GM23338 (cell line): ENCODE data around the gene NFKB1. TPM values are rescaled to one million over a fixed set of nuclear protein-coding genes. Genes with fewer than 3 reads are reported as not detected.

Source experiments
- ATAC-seq: fragments of 200-7000 bp; cut with Tn5 transposase; 3 replicates; pipeline ENCODE4 v1.9.1; 2020
- DNase-seq: peaks from one replicate; pipeline ENCODE4 v3.0.0-alpha.2; 2015; ENCODE audit warnings: low spot score
- H2AFZ ChIP-seq: fragments of 200-600 bp; sonication (generic); 2 replicates; pipeline ENCODE4 v1.8.0; 2016; ENCODE audit warnings: antibody characterized with exemption, mild to moderate bottlenecking, moderate library complexity
- H3F3A ChIP-seq: fragments of 200-600 bp; sonication (generic); replicated peaks from 2 replicates; pipeline ENCODE4 v1.8.0; 2017; ENCODE audit warnings: antibody characterized with exemption, mixed run types, low read depth
- H3K27ac ChIP-seq: fragments of 200-600 bp; sonication (generic); 2 replicates; pipeline ENCODE4 v1.6.1; 2016; ENCODE audit warnings: low read depth
- H3K27me3 ChIP-seq: fragments of 200-600 bp; sonication (generic); 2 replicates; pipeline ENCODE4 v1.8.0; 2016; ENCODE audit warnings: mild to moderate bottlenecking, mixed run types, moderate library complexity; ENCODE audit not compliant: insufficient read depth
- H3K36me3 ChIP-seq: fragments of 200-600 bp; sonication (generic); 2 replicates; pipeline ENCODE4 v1.8.0; 2016; ENCODE audit warnings: mild to moderate bottlenecking; ENCODE audit not compliant: insufficient read depth
- H3K4me1 ChIP-seq: fragments of 200-600 bp; sonication (generic); 2 replicates; pipeline ENCODE4 v1.8.0; 2016; ENCODE audit warnings: mild to moderate bottlenecking, moderate library complexity; ENCODE audit not compliant: insufficient read depth
- H3K4me2 ChIP-seq: fragments of 200-600 bp; sonication (generic); 2 replicates; pipeline ENCODE4 v1.7.1; 2017; ENCODE audit warnings: mixed run types
- H3K4me3 ChIP-seq: fragments of 200-600 bp; sonication (generic); 2 replicates; pipeline ENCODE4 v1.6.1; 2016; ENCODE audit warnings: mixed run types
- H3K79me2 ChIP-seq: fragments of 200-600 bp; sonication (generic); replicated peaks from 2 replicates; pipeline ENCODE4 v1.8.0; 2017; ENCODE audit warnings: mild to moderate bottlenecking; ENCODE audit not compliant: insufficient read depth
- H3K9me2 ChIP-seq: fragments of 200-600 bp; sonication (generic); 2 replicates; pipeline ENCODE4 v1.8.0; 2017; ENCODE audit not compliant: insufficient read depth
- H4K20me1 ChIP-seq: fragments of 200-600 bp; sonication (generic); replicated peaks from 2 replicates; pipeline ENCODE4 v1.8.0; 2017; ENCODE audit warnings: mild to moderate bottlenecking; ENCODE audit not compliant: insufficient read depth
- H3K27ac Mint-ChIP-seq: 2 replicates; pipeline ENCODE4 v1.8.0; 2020; ENCODE audit warnings: inconsistent platforms, mild to moderate bottlenecking, moderate library complexity, mixed read lengths
- H3K27me3 Mint-ChIP-seq: 3 replicates; pipeline ENCODE4 v1.8.0; 2022; ENCODE audit warnings: low read depth, mild to moderate bottlenecking, moderate library complexity, mixed read lengths, inconsistent platforms; ENCODE audit not compliant: insufficient read depth, poor library complexity
- H3K36me3 Mint-ChIP-seq: 3 replicates; pipeline ENCODE4 v1.8.0; 2021; ENCODE audit warnings: low read depth, mild to moderate bottlenecking, inconsistent platforms, moderate library complexity, mixed read lengths
- H3K4me1 Mint-ChIP-seq: 3 replicates; pipeline ENCODE4 v1.8.0; 2020; ENCODE audit warnings: mild to moderate bottlenecking, inconsistent platforms, mixed read lengths
- H3K4me3 Mint-ChIP-seq: 3 replicates; pipeline ENCODE4 v1.8.0; 2021; ENCODE audit warnings: moderate library complexity, mild to moderate bottlenecking, inconsistent platforms, mixed read lengths
- H3K9me3 Mint-ChIP-seq: 3 replicates; pipeline ENCODE4 v1.8.0; 2020; ENCODE audit warnings: moderate library complexity, mild to moderate bottlenecking, inconsistent platforms, mixed read lengths
- CREB1 ChIP-seq: fragments of 250-450 bp; sonication (Bioruptor Pico); IDR thresholded peaks from 2 replicates; pipeline ENCODE4 v1.5.0; 2020; ENCODE audit warnings: low read depth, mild to moderate bottlenecking, moderate library complexity
- ETS1 ChIP-seq: IDR thresholded peaks from 2 replicates; pipeline ENCODE4 v1.6.1; 2016; ENCODE audit warnings: antibody characterized with exemption
- EZH2 ChIP-seq: fragments of 200-600 bp; sonication (generic); IDR thresholded peaks from one replicate; pipeline ENCODE4 v1.8.0; 2017; ENCODE audit warnings: antibody characterized with exemption, mild to moderate bottlenecking, low read depth; ENCODE audit not compliant: unreplicated experiment
- JUNB ChIP-seq: IDR thresholded peaks from one replicate; pipeline ENCODE4 v1.6.1; 2016; ENCODE audit warnings: antibody characterized with exemption; ENCODE audit not compliant: unreplicated experiment
- POLR2AphosphoS5 ChIP-seq: IDR thresholded peaks from 2 replicates; pipeline ENCODE4 v1.6.1; 2016; ENCODE audit warnings: antibody characterized with exemption, low read depth
- STAT1 ChIP-seq: IDR thresholded peaks from one replicate; pipeline ENCODE4 v1.6.1; 2016; ENCODE audit warnings: antibody characterized with exemption; ENCODE audit not compliant: unreplicated experiment
- ZNF331 ChIP-seq: fragments of 250-450 bp; sonication (Bioruptor Pico); IDR thresholded peaks from 2 replicates; pipeline ENCODE4 v1.5.0; 2020; ENCODE audit warnings: low read depth, mild to moderate bottlenecking, moderate library complexity
- ZNF462 ChIP-seq: fragments of 250-450 bp; sonication (Bioruptor Pico); IDR thresholded peaks from 2 replicates; pipeline ENCODE4 v1.5.0; 2020; ENCODE audit warnings: mild to moderate bottlenecking, moderate library complexity
- polyA plus RNA-seq: library from polyadenylated mRNA; unstranded; fragments of >200 nt; fragmentation: Nextera tagmentation; extraction: Ambion mirVana; gene quantifications from 2 replicates; pipeline ENCODE4 v1.2.1, GENCODE V29; 2016
- total RNA-seq: library from RNA; depleted of rRNA; stranded (reverse); fragments of >200 nt; shearing (Covaris generic); gene quantifications from 2 replicates; pipeline ENCODE4 v1.2.3, GENCODE V29; 2014
- TF ChIP-seq, protein P1 (sequence below), 2 experiments: fragments of 200-600 bp in 1 of 2; sonication (generic) in 1 of 2; conservative IDR thresholded peaks; 2 replicates each; pipeline versions ENCODE4 v1.5.1 to v1.6.1; 2016 to 2017; ENCODE audit warnings: antibody characterized with exemption in 2 of 2, low read depth in 2 of 2, mild to moderate bottlenecking in 2 of 2, moderate library complexity in 1 of 2

The NFKB1 gene
- total and polyA plus RNA-seq, 2 experiments from 2014 or later, result 0.82 to 4.6 TPM

DNA sequence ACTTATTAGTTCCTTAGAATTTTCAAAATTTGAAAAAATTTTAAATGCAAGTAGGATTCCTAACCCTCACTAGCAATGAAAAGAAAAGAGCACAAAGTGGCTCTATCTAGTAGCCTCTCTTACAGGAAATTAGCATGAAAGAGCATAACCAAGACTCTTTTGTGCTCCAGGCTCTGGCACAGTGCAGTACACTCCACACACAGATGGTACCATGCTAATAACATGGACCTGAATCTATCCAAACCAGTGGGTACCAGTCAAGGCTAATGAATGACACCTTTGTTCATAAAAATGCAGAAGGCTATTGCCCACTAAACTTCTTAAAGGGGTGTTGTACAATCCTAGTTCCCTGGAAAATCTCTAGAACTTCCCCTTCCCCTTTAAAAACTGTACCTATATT lies 140.6 kb downstream of the NFKB1 start:
- ATAC-seq, result no peak
- H3K9me3 Mint-ChIP-seq, result no peaks in the 10 kb centered on the region
- no peaks in the 10 kb centered on the region for H3K27me3 Mint-ChIP-seq
- Histone ChIP-seq H3K27me3 (no peaks in the 10 kb centered on the region), H3K4me2 (no peak overlapping the region), H3K36me3 (peaks cover 3% of the 10 kb centered on the region; the same call in 1 of the 2 replicates), H3K79me2 (no peaks in the 10 kb centered on the region), H4K20me1 (no peaks in the 10 kb centered on the region), H3K9me2 (no peaks in the 10 kb centered on the region), H3K4me3 (no peak overlapping the region), H3K27ac (no peak overlapping the region), H3F3A (no peaks in the 10 kb centered on the region), H2AFZ (no peak overlapping the region), H3K4me1 (no peaks in the 10 kb centered on the region)
- H3K36me3 Mint-ChIP-seq, result peaks cover 6% of the 10 kb centered on the region; the same call in 2 of the 3 replicates
- TF ChIP-seq, protein P1, sequence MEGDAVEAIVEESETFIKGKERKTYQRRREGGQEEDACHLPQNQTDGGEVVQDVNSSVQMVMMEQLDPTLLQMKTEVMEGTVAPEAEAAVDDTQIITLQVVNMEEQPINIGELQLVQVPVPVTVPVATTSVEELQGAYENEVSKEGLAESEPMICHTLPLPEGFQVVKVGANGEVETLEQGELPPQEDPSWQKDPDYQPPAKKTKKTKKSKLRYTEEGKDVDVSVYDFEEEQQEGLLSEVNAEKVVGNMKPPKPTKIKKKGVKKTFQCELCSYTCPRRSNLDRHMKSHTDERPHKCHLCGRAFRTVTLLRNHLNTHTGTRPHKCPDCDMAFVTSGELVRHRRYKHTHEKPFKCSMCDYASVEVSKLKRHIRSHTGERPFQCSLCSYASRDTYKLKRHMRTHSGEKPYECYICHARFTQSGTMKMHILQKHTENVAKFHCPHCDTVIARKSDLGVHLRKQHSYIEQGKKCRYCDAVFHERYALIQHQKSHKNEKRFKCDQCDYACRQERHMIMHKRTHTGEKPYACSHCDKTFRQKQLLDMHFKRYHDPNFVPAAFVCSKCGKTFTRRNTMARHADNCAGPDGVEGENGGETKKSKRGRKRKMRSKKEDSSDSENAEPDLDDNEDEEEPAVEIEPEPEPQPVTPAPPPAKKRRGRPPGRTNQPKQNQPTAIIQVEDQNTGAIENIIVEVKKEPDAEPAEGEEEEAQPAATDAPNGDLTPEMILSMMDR (conservative IDR thresholded peaks at IDR 0.05; ENCODE audit: low read depth in 2 of 2), result no peak
- TF ChIP-seq CREB1 (CRISPR knock-in tag) (no peak), ZNF462 (CRISPR knock-in tag) (no peak), JUNB (no peak), ETS1 (no peak), EZH2 (no peak), ZNF331 (CRISPR knock-in tag) (no peak), STAT1 (no peak), POLR2AphosphoS5 (no peak)
- no peak overlapping the region for H3K27ac Mint-ChIP-seq
- H3K4me3 Mint-ChIP-seq, result no peak overlapping the region
- no peaks in the 10 kb centered on the region for H3K4me1 Mint-ChIP-seq
- DNase-seq, result no peak
